ENCODE measurements around the gene CTAGE8.
"Not testable (repeated sequence)": the region's sequence is repeated elsewhere in the genome, so short reads cannot be mapped to it uniquely, and the experiment has no call there.

DNA sequence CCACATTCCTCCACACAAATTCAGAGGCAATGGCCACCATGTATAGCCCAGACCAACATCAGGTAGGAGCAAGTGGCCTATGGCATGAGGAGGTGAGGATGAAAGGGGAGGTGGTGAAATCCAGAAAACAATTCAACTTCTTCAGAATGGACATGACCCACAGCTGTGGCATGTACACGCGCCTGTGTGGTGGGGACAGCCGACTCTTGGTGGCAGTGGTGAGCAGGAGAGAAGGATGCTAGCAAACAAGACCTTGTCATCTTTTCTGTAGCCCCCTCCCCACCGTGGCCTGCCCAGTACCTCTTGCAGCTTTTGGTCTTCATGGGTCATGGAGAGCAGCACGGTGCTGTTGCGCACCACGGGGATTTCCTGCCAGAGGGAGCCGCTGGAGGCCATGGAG, 12.9 kb upstream of the CTAGE8 start:
- TF ChIP-seq, protein P1, sequence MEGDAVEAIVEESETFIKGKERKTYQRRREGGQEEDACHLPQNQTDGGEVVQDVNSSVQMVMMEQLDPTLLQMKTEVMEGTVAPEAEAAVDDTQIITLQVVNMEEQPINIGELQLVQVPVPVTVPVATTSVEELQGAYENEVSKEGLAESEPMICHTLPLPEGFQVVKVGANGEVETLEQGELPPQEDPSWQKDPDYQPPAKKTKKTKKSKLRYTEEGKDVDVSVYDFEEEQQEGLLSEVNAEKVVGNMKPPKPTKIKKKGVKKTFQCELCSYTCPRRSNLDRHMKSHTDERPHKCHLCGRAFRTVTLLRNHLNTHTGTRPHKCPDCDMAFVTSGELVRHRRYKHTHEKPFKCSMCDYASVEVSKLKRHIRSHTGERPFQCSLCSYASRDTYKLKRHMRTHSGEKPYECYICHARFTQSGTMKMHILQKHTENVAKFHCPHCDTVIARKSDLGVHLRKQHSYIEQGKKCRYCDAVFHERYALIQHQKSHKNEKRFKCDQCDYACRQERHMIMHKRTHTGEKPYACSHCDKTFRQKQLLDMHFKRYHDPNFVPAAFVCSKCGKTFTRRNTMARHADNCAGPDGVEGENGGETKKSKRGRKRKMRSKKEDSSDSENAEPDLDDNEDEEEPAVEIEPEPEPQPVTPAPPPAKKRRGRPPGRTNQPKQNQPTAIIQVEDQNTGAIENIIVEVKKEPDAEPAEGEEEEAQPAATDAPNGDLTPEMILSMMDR (conservative IDR thresholded peaks at IDR 0.05 in 1 of 2, IDR thresholded peaks at IDR 0.05 in 1 of 2; ENCODE audit: low read depth in 1 of 2, low read length in 2 of 2): not testable (repeated sequence)
- TF ChIP-seq EZH2 (IDR thresholded peaks at IDR 0.05; ENCODE audit: low read length, missing control alignments): not testable (repeated sequence)

Measured in fibroblast of lung (primary cell).